GM18870 (cell line): Measurements from ENCODE around the gene GPR82.
A peak's percentile ranks its signal among the peaks of the same experiment; 100 is the strongest.
"Not testable (repeated sequence)": the region's sequence is repeated elsewhere in the genome, so short reads cannot be mapped to it uniquely, and the experiment has no call there.

Experiments used
- ATAC-seq: cut with Tn5 transposase; IDR thresholded peaks from one replicate; pipeline ENCODE4 v1.9.1; 2021; ENCODE audit warnings: moderate library complexity; ENCODE audit not compliant: unreplicated experiment

Gene GPR82

DNA sequence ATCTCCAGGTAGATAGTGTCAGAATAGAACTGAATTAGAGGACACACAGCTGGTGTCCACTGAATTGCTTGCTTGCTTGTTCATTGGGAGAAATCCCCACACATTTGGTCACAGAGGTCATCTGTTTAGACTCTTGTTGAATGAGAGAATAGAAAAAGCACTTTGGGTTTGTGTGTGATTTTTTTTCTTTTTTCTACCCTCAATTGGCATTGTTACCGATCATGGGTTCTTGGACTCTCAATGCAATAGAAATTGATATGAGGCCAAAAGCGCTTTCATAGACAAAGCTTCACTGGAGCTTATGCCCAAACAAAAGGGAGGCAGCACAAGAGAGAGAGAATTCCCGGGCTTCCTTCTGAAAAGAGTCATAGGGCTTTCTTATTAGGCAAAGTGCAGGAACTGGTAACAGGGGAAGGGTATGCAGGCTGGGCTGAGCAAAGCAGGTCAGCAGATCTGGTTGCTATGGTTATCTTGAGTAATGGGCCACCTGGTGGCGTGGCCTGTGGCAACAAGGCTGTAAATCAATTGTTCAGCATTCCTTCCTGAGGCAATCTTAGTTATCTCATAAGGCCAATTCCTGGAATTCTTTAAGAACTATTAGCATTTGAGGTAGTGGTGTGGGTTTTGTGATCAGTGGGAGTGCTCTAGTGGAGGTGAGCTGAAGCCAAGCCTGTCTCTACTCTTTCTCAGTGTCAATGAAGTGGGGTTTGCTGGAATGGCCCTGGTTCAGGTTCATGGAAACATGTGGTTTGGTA is 5.3 kb upstream of the GPR82 start:
- no peak for ATAC-seq

- not testable (repeated sequence) for ATAC-seq
These were observed 4.4 kb upstream of the GPR82 start for GRCh38 chrX:41719610-41720009.

DNA sequence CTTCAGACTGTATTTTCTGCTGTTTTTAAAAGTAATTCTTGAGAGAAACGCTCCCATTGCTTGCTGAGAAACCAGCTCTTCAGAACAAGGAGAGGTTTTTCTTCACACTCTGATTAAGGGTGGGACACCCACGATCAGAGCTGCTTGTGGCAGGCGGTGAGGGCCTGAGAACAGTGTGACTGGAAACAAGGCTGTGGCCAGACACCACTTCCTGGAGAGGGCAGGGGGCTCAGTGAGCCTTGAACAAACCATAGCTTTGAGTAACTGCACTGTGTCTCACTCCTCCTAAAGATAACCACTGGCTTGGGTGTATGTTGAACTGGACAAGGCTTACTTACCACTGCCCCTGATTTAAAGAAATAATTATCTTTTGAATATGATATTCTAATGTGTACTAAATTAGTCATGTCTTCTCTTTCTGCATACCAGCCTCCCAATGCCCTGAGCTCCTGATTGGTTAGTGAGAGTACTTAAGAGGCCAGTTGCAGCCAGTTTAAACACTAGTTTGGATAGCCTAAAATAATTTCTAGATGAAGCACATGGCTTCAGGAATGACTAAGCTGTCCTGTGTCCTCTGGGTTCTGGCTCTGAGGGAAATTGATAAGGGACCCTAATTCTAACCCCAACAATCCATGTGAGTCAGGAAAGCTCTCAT is 3.7 kb upstream of the GPR82 start:
- peak; percentile 71 for ATAC-seq

- ATAC-seq: no peak
These were observed 2.4 kb upstream of the GPR82 start for GRCh38 chrX:41721590-41721989.

DNA sequence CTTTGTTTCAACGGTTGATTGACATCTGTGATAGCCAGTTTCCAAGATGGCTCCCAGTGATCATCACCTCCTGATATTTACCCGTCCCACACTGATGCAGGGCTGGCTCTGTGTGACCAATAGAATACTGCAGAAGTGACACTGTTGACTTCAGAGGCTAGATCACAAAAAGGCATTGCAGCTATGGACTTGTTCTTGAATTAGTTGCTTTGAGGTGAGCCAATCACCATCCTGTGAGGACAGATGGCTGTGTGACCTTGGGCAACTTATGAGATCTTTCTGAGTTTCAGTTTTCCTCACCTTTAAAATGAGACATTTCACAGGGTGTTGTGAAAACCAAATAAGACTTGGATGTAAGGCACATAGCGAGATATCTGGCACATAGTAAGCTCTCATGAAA is 1.8 kb upstream of the GPR82 start:
- no peak for ATAC-seq

DNA sequence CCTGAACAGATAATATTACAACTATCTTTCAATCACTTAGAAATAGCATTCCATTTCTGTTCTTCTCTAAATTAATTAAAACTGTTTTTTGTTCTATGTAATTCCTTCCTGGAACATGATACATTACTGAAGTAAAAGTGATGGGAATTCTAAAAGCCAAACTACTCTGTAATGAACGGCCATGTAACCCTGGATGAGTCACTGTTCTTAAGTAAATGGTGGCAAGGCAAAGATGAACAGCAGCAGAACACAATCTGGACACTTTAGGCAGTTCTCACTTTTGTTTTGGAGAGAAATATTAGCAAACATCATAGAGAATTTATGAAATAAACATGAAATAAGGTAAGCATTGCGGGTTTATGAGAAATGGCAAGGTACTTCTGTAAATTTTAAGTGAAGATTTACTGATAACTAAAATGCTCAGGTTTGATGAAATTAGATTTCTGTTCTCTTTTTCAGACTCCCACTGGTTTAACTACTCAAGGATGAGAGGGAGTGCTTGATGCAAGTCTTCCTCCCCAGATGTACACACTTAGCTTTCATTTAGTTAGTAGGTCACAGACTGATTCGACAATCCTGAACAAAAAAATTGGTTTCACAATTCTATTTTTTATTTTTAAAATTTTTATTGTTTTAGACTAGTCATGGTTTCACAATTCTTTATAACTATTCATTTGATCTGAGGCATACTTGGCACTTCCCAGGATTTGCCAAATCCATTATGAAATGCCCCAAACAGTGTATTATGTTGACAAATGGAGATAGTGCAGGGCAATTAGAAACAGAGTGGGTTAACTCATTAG is 964 bp upstream of the GPR82 start:
- no peak for ATAC-seq

- ATAC-seq: no peak
These were observed 4.1 kb downstream of the GPR82 start for GRCh38 chrX:41728125-41728524.

- ATAC-seq: no peak
These were observed 6.1 kb downstream of the GPR82 start for GRCh38 chrX:41730081-41730480.

DNA sequence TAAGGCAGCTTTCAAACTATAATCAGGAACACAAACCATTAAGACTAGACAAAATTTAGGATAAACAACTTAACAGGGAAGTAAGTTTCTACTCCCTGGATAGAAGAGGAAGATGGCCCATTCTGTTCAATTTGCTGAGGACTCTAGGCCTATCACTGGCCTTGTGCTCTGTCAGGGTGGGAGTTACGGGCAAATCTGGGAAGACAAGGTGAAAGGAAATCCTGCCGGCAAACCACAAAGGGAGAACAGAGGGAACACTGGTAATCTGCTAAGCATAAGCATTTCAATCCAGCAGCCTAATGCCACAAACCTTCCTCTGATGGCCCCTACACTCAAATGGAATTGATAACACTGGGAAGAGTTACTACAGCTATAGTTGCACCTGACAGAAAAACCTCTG is 8.3 kb downstream of the GPR82 start:
- ATAC-seq: no peak

- peak; percentile 96 for ATAC-seq
These were observed 10.0 kb downstream of the GPR82 start for GRCh38 chrX:41733939-41734338.

DNA sequence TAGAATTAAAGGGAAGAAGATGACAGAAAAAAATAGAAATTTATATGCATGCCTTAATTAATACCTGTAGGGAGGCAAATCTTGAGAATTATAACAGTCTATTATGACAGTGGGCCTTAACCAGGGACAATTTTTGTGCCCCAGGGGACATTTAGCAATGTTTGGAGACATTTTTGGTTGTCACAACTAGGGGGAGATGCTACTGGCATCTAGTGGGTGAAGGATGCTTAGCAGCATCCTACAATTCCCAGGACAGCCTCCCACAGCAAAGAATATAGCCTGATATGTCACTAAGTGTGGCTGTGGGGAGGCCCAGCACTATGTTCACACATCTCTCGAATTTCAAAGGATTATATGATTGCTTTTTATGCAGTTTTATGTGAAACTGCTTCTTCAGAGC is 10.5 kb downstream of the GPR82 start:
- no peak for ATAC-seq

DNA sequence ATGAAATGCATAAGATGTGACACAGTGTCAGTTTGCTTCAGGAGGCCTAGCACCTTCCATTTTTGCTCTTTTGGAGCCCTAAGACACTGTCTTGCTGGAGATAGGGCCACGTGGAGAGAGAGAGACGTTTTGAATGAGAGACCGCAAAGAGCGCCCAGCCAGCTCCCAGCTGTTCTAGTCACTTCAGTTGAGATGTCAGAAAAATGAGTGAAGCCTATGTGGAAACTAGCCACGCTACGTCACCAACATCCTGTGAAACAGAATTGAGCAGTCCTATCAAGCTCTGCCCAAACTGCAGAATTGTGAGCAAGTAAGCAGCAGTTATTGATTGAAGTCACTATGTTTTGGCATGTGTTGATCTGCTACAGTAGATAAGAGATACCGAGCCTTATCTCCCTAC is 13.1 kb downstream of the GPR82 start:
- ATAC-seq: no peak

DNA sequence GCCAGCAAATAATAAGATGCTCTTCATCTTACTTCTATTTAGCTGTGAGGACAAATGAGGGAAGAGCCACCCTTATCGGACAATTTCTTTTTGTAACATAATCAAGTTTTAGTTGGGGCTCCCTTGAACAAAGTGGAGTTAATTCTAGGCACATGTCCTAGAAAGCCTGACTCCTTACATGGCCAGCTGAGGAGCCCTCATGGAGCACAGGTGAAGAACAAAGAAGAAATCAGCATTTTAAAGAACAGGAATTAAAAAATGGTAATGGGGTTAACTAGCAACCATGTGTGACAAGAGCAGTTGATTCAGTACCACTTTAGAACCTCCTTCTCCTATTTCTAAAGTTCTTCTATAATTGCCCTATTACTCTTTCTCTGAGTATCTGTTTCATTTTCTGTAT is 15.9 kb downstream of the GPR82 start:
- no peak for ATAC-seq

DNA sequence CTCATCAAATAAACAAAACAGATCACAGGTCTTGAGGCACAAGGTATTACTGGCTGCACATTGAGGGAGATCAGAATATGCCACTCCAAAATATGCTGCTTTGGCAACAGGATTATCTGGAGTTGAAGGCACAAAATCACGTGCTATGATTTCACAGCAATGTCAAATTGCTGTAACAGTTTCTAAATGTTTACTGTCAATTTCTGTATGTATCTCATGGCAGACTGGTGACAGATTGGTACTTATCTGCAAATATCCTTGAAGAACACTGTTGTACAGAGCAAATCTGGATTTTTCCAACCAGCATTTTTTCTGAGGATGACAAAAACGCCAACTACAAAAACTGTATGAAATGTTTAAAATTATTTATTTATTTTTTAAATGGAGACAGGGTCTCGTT is 26.7 kb downstream of the GPR82 start:
- no peak for ATAC-seq

DNA sequence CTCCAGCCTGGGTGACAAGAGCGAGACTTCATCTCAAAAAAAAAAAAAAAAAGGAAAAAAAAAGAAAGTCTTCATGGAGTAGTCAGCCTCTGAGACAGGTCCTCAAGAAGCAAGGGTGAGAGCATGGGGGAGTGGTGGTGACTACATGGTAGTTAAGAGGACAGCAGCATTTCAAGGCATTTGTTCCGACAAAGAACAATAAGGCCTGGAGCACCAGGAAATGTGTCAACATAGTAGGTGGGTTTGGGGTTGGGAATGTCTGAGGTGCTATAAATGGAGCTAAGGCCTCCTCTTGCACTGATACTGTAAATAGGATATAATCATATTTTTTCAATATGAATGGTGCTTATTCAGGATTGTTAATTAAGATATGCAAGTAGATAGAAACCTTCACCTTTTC is 34.4 kb downstream of the GPR82 start:
- ATAC-seq: no peak

GRCh38 chrX:41759817-41760216 is 35.8 kb downstream of the GPR82 start:
- no peak for ATAC-seq

GRCh38 chrX:41761169-41761568 is 37.2 kb downstream of the GPR82 start:
- ATAC-seq: no peak

- no peak for ATAC-seq
These were observed 37.7 kb downstream of the GPR82 start for GRCh38 chrX:41761702-41762101.

DNA sequence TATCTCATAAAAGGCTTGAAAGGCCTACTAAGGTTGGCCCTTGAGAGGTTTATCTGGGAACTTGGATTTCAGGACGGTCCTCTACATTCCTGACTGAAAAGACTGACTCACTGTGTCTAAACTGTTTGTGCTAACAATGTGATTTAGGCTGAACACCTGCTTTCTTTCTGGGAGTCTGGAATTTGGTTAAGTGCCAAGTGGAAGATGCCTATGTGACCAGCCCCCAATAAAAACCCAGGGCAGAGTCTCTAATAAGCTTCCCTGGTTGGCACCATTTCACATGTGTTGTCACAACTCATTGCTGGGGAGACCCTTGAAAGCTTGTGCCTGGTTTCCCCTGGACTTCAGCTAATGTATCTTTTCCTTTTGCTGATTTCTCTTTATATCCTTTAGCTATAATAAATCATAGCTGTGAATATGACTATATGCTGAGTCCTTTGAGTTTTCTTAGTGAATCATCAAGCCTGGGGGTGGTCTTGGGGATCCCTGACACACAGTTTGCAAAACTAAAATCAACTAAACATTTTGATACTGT is 55.1 kb downstream of the GPR82 start:
- no peak for ATAC-seq
